Measurements from ENCODE around the gene DDX49. TPM values are rescaled to one million over a fixed set of nuclear protein-coding genes. Genes with fewer than 3 reads are reported as not detected.
"Not testable (repeated sequence)": the region's sequence is repeated elsewhere in the genome, so short reads cannot be mapped to it uniquely, and the experiment has no call there.

DDX49 gene
- polyA plus RNA-seq, 1 of the 3 experiments (the other 2 are of a cell fraction) = 86.8 TPM

DNA sequence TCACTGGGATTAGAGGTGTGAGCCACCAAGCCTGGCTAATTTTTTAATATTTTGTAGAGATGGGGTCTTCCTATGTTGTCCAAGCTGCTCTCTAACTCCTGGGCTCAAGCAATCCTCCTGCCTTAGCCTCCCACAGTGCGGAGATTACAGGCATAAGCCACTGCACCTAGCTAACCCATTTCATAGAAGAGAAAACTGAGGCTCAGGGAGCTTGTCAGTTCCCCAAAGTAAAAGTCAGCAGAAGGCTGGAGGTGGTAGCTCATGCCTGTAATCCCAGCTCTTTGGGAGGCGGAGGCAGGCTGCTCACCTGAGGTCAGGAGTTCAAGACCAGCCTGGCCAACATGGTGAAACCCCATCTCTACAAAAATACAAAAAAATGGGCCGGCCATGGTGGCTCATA is 30.3 kb downstream of the DDX49 start:
- Histone ChIP-seq H3K27me3 (ENCODE audit: insufficient read depth) (no peaks in the 10 kb centered on the region), H3K9me2 (no peaks in the 10 kb centered on the region), H2AFZ (ENCODE audit: low read depth) (no peak overlapping the region), H3K4me1 (ENCODE audit: control insufficient read depth in 1 of 2, insufficient read depth in 2 of 2, low read depth in 1 of 2, low read length in 1 of 2) (no peaks in the 10 kb centered on the region), H3K4me2 (no peak overlapping the region), H3F3A (replicated peaks; ENCODE audit: insufficient read depth) (no peaks in the 10 kb centered on the region), H3K27ac (ENCODE audit: low read depth in 2 of 2, low read length in 1 of 2) (no peak overlapping the region), H3K9ac (no peak overlapping the region), H3K36me3 (replicated peaks in 1 of 2; ENCODE audit: control insufficient read depth in 1 of 2, insufficient read depth in 2 of 2, low read length in 1 of 2) (no peaks in the 10 kb centered on the region), H4K20me1 (ENCODE audit: insufficient read depth) (no peaks in the 10 kb centered on the region), H3K9me3 (no peaks in the 10 kb centered on the region), H3K79me2 (ENCODE audit: insufficient read depth) (no peaks in the 10 kb centered on the region), H3K4me3 (ENCODE audit: low read depth in 2 of 2, low read length in 1 of 2) (no peak overlapping the region)
- TF ChIP-seq EP300 (IDR thresholded peaks at IDR 0.05; ENCODE audit: borderline replicate concordance in 1 of 2, low read depth in 1 of 2, low read length in 1 of 2) (no peak), RFX5 (IDR thresholded peaks at IDR 0.05; ENCODE audit: low read length) (no peak), RCOR1 (IDR thresholded peaks at IDR 0.05; ENCODE audit: low read length) (no peak)
- ChIA-PET POLR2A (no interaction called here), CTCF (interaction anchor here (1.1 to 1.7 kb wide), 2 partner anchors 16 to 36 kb away, joined by 3 to 5 read pairs; no protein-coding TSS in a partner anchor)
- no peak for DNase-seq
- WGBS (ENCODE audit: low lambda C conversion rate) = 85% methylated on average over 3 of the region's 3 CpGs

- no peak overlapping the region for H2AFZ ChIP-seq (ENCODE audit: low read depth)
- no peaks in the 10 kb centered on the region for H3K79me2 ChIP-seq (ENCODE audit: insufficient read depth)
- H4K20me1 ChIP-seq (ENCODE audit: insufficient read depth) = no peaks in the 10 kb centered on the region
- no peaks in the 10 kb centered on the region for H3K9me3 ChIP-seq
- H3K36me3 ChIP-seq (replicated peaks in 1 of 2; ENCODE audit: control insufficient read depth in 1 of 2, insufficient read depth in 2 of 2, low read length in 1 of 2) = no peaks in the 10 kb centered on the region
- no peak for TF ChIP-seq TEAD4 (IDR thresholded peaks at IDR 0.05; ENCODE audit: borderline replicate concordance, insufficient read depth)
- 85% methylated on average over 7 of the region's 7 CpGs for WGBS (ENCODE audit: low lambda C conversion rate)
- H3K9me2 ChIP-seq = no peaks in the 10 kb centered on the region
- H3F3A ChIP-seq (replicated peaks; ENCODE audit: insufficient read depth) = no peaks in the 10 kb centered on the region
- no peak overlapping the region for H3K27ac ChIP-seq (ENCODE audit: low read depth in 2 of 2, low read length in 1 of 2)
- H3K4me2 ChIP-seq = no peak overlapping the region
- no peaks in the 10 kb centered on the region for H3K27me3 ChIP-seq (ENCODE audit: insufficient read depth)
- H3K9ac ChIP-seq = no peak overlapping the region
- POLR2A ChIA-PET = no interaction called here
- DNase-seq = no peak
- CTCF ChIA-PET = no interaction called here
- no peak overlapping the region for H3K4me3 ChIP-seq (ENCODE audit: low read depth in 2 of 2, low read length in 1 of 2)
- H3K4me1 ChIP-seq (ENCODE audit: control insufficient read depth in 1 of 2, insufficient read depth in 2 of 2, low read depth in 1 of 2, low read length in 1 of 2) = no peaks in the 10 kb centered on the region
Measured at GRCh38 chr19:18951721-18952281, 32.3 kb downstream of the DDX49 start.

DNA sequence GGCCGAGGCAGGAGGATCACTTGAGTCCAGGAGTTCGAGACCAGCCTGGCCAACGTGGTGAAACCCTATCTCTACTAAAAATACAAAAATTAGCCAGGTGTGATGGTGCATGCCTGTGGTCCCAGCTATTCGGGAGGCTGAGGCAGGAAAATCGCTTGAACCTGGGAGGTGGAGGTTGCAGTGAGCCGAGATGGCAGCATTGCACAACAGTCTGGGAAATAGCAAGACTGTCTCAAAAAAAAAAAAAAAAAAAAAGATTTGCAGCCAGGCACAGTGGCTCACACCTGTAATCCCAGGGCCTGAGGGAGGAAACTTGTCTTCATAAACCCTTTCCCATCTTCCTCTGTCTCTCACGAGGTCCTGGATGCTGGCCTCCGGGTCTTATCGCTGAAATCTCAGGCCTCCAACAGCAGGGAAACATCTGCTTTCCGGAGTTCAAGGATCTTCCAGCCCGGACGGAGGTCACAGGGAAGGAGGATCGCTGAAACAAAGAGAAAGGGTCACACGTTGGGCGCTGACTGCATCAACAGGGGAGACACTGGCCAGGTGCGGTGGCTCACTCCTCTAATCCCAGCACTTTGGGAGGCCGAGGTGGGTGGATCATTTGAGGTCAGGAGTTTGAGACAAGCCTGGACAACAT is 33.0 kb downstream of the DDX49 start:
- H4K20me1 ChIP-seq (ENCODE audit: insufficient read depth); H3K9me2 ChIP-seq; H3K4me1 ChIP-seq (ENCODE audit: control insufficient read depth in 1 of 2, insufficient read depth in 2 of 2, low read depth in 1 of 2, low read length in 1 of 2); H2AFZ ChIP-seq (ENCODE audit: low read depth); H3K4me2 ChIP-seq; H3K79me2 ChIP-seq (ENCODE audit: insufficient read depth); DNase-seq; H3K36me3 ChIP-seq (replicated peaks in 1 of 2; ENCODE audit: control insufficient read depth in 1 of 2, insufficient read depth in 2 of 2, low read length in 1 of 2); H3K27ac ChIP-seq (ENCODE audit: low read depth in 2 of 2, low read length in 1 of 2); H3K4me3 ChIP-seq (ENCODE audit: low read depth in 2 of 2, low read length in 1 of 2); H3K9me3 ChIP-seq; H3K27me3 ChIP-seq (ENCODE audit: insufficient read depth); H3K9ac ChIP-seq; H3F3A ChIP-seq (replicated peaks; ENCODE audit: insufficient read depth); POLR2A ChIA-PET: not testable (repeated sequence)
- CTCF ChIA-PET = interaction anchor here (1.0 kb wide), 1 partner anchor 35 kb away, joined by 4 read pairs; no protein-coding TSS in a partner anchor
- WGBS (ENCODE audit: low lambda C conversion rate) = 61% methylated on average over 17 of the region's 17 CpGs

DNA sequence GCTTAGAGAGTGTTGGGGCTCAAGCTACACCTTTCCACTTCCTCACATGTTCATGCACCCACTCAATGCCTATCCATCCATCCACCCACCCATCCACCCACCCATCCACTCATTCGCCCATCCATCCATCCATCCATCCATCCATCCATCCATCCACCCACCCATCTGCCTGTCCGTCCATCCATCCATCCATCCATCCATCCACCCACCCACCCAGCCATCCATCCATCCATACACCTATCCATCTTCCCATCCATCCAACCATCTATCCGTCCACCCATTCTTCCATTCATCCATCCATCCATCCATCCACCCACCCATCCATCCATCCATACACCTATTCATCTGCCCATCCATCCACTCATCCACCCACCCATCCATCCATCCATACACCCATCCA is 34.6 kb downstream of the DDX49 start:
- Histone ChIP-seq H3K9me3 (no peaks in the 10 kb centered on the region), H3K36me3 (replicated peaks in 1 of 2; ENCODE audit: control insufficient read depth in 1 of 2, insufficient read depth in 2 of 2, low read length in 1 of 2) (no peaks in the 10 kb centered on the region), H3K9ac (no peak overlapping the region), H3K4me1 (ENCODE audit: control insufficient read depth in 1 of 2, insufficient read depth in 2 of 2, low read depth in 1 of 2, low read length in 1 of 2) (no peaks in the 10 kb centered on the region), H3K9me2 (no peaks in the 10 kb centered on the region), H3K79me2 (ENCODE audit: insufficient read depth) (no peaks in the 10 kb centered on the region), H2AFZ (ENCODE audit: low read depth) (no peak overlapping the region), H3K27ac (ENCODE audit: low read depth in 2 of 2, low read length in 1 of 2) (no peak overlapping the region), H4K20me1 (ENCODE audit: insufficient read depth) (no peaks in the 10 kb centered on the region), H3K27me3 (ENCODE audit: insufficient read depth) (no peaks in the 10 kb centered on the region), H3K4me2 (no peak overlapping the region), H3K4me3 (ENCODE audit: low read depth in 2 of 2, low read length in 1 of 2) (no peak overlapping the region), H3F3A (replicated peaks; ENCODE audit: insufficient read depth) (no peaks in the 10 kb centered on the region)
- POLR2A ChIA-PET = no interaction called here
- WGBS (ENCODE audit: low lambda C conversion rate) = 76% methylated on average over 3 of the region's 3 CpGs
- no peak for DNase-seq
- CTCF ChIA-PET = no interaction called here
- TF ChIP-seq NRF1 (IDR thresholded peaks at IDR 0.05; ENCODE audit: low read depth, low read length) = no peak
- no peak for TF ChIP-seq RFX5 (IDR thresholded peaks at IDR 0.05; ENCODE audit: low read length)
- TF ChIP-seq ZBTB33 (IDR thresholded peaks at IDR 0.05; ENCODE audit: borderline replicate concordance, low read depth) = no peak
- TF ChIP-seq ELF1 (IDR thresholded peaks at IDR 0.05) = no peak
- no peak for TF ChIP-seq EZH2phosphoT487 (IDR thresholded peaks at IDR 0.05; ENCODE audit: borderline replicate concordance, low read depth)
- TF ChIP-seq MEF2A (IDR thresholded peaks at IDR 0.05; ENCODE audit: borderline replicate concordance, low read depth) = no peak
- no peak for TF ChIP-seq POLR2AphosphoS5 (IDR thresholded peaks at IDR 0.05; ENCODE audit: low read depth, low read length)
- TF ChIP-seq JUND (IDR thresholded peaks at IDR 0.05) = no peak
- TF ChIP-seq, protein P1, sequence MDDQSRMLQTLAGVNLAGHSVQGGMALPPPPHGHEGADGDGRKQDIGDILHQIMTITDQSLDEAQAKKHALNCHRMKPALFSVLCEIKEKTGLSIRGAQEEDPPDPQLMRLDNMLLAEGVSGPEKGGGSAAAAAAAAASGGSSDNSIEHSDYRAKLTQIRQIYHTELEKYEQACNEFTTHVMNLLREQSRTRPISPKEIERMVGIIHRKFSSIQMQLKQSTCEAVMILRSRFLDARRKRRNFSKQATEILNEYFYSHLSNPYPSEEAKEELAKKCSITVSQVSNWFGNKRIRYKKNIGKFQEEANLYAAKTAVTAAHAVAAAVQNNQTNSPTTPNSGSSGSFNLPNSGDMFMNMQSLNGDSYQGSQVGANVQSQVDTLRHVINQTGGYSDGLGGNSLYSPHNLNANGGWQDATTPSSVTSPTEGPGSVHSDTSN (IDR thresholded peaks at IDR 0.05) = no peak
- TF ChIP-seq SMC3 (IDR thresholded peaks at IDR 0.05; ENCODE audit: low read depth, low read length) = no peak
- TF ChIP-seq EP300 (IDR thresholded peaks at IDR 0.05; ENCODE audit: borderline replicate concordance in 1 of 2, low read depth in 1 of 2, low read length in 1 of 2) = no peak
- no peak for TF ChIP-seq GATA2 (CRISPR knock-in tag; IDR thresholded peaks at IDR 0.05)
